Pulmonary artery endothelial cell (primary cell): ENCODE measurements around the gene GCA. TPM values are rescaled to one million over a fixed set of nuclear protein-coding genes. Genes with fewer than 3 reads are reported as not detected.

Experiments
- DNase-seq: peaks from one replicate; pipeline ENCODE4 v3.0.0-alpha.2; 2011; ENCODE audit warnings: low read depth, low spot score
- total RNA-seq: library from RNA; depleted of rRNA; stranded (reverse); fragments of >200 nt; gene quantifications from 2 replicates; pipeline ENCODE4 v1.2.3, GENCODE V29; 2014

The GCA gene
- total RNA-seq, 1 donor from 2014 or later: 18.6 TPM

DNA sequence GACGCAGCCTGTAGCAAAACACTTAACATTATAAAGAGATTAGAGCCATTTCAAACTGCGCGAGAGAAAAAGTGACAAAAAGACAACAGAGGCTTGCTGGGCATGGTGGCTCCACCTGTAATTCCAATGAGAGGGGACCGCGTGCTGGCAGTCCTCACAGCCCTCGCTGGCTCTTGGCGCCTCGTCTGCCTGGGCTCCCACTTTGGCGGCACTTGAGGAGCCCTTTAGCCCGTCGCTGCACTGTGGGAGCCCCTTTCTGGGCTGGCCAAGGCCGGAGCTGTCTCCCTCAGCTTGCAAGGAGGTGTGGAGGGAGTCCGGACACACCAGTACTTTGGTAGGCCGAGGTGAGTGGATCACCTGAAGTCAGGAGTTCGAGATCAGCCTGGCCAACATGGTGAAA, 16.1 kb upstream of the GCA start:
- DNase-seq: no peak

DNA sequence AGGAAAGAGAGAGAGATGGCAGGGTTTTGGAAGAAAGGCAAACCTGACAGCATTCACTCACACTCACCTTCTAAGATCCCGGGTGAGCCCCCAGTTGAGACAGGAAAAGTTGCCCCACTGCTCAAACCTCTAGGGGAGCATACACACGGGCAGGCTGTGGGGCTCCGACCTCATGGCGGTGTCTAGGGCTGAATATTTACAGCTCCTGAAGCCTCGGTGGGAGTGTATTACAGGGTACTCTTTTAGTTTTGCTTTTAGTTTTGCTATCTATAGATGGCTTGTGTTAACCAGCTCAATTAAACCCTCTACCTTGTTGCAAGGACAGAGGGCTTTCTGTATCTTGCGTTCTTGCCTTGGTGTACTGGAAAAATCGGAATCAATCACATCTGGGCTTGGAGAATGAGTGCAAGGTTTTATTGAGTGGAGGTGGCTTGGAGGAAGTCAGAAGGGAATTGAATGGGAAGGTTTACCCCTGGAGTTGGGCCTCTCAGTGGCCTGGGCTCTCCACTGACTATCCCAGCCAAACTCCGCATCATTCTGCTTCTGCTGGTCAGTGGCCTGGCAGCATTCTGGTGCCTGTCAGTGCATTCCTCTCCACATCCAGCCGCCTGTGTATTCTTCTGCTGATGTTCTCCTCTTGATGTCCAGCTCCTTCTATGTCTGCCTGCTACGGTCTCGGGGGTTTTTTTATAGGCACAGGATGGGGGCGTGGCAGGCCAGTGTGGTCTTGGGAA, 15.3 kb upstream of the GCA start:
- no peak for DNase-seq

DNA sequence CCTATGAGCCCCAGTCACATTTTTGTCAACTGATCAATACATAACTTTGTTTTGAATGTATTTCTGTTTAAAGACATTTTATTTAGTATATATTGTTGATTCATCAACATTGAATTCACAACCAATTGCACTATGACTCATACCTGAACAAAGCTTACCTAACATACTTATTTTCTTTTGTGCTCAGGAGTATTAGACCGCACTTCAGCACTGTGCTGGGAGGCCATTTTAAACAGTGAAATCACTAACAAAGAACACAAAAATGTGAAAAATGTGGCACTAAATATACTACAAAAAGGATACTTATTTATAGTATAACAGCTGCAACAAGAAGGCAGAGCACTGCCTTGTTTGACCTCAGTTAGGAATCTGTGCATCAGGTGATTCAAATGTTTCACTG, 13.1 kb upstream of the GCA start:
- DNase-seq: no peak

DNA sequence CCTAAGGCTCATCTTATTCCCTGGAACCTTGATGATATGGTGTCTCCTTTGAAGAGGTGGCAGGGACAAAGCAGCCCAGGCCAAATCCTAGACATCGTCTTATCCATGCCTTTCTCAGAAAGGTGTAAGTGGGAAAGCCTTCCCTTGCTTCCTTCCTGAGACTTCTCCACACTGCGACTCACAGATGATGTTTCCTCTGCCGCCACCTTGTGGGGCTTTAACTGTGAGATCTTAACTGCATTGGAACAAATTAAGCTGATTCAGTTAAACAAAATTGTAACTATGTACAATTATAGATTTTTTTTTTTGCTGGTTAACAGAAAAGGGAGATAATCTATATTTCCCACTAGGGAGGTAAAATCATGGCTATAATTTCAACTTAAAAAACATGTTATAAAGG, 10.0 kb upstream of the GCA start:
- DNase-seq: no peak

DNA sequence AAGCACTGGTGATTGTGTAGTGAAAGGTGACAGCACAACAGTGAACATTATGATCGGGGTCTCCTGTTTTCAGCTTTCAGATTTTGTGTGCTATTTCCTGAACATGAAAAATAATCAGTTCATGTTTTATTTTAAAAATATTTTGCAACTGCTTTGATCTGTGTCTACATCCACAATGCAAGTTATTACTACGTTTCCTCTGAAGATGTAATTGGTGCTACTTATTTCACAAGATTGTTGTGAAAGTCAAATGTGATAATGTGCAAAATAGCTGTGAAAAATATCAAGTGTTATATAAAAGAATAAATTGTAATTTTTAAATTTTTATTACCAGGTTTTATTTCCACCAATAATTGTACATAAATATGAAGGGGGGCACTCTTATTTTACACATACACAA, 6.1 kb upstream of the GCA start:
- no peak for DNase-seq

DNA sequence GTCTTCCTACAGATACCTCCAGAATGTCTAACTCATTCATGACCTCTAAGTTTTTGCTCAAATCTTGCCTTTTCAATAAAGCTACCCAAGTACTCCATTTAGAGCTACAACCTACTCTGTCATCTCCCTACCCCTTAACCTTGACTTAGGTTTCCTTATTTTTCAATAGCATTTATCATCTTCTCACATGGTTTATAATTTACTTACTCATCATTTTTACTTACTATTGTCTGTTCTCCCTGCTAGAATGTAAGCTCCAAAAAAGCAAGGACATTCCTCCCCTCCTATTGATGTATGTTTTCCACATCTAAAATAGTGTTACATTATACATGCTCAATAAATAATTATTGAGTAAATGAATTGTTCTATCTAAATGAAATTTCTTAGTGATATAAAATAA, 3.1 kb upstream of the GCA start:
- DNase-seq: no peak

DNA sequence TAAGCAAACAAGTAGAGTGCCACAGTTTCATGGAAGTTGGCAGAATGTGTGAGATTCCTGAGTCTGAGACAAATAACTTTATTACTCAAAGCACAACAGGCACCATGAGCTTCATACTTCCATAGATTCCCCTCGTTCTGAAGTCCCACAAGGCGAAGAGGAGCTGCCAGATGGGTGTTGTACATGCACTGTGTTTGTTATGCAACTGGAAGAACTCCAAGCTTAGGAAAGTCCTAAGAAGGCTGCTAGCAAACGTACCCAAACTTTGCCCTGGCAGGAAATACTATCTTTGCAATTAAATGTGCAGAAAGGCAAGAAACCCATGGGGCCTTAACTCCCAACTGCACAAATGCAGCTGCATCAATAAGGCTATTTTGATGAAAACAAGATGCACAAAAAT, 1.6 kb upstream of the GCA start:
- no peak for DNase-seq

DNA sequence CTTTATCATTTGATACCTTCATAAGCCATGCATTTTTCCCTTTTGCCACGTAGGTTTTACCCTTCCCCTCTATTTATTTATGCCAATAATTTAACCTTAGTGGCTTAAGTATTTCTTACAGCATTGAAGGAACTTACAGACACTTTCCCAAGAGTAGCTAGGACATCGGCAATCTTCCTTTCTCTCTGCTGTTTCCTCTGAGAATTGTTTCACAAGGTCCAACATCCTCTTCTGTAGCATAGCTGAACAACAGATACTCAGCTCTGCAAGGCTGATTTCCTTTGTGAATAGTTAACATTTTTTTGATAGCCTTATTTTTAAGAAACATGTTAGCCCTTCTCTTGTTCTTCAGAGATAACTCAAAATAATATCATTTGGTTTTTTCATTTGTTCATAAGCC, 1.1 kb upstream of the GCA start:
- DNase-seq: no peak

DNA sequence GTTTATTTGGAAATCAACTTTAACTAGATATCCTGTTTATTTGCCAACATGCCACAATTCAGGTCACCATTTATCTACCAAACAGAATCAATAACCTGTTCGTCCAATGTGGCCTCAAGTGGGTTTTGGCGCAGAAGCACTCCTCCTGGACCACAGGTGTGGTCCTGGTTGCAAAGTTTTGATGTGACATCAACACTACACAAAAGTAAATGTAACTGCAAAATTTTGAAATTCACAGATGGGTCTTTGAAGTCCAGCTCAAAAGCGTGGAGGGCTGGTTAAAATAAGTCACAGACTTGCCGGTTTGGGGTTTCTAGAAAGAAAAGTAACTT, 474 bp upstream of the GCA start:
- no peak for DNase-seq

DNA sequence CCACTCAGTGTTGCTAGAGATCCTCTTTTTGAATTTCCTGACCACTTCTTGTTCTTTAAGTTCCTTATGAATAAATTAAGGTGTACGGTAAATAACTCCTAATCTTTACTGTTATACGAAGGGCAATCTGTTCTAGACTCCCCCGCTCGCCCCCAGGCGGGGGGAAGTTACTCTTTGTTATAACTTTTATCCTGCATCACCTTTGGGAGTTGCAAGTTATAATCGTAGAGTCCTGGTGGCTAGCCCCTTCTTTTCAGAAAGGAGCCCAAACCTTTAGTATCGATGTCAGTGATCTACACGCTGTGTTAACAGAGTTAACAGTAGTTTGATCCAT, 652 bp downstream of the GCA start:
- no peak for DNase-seq

DNA sequence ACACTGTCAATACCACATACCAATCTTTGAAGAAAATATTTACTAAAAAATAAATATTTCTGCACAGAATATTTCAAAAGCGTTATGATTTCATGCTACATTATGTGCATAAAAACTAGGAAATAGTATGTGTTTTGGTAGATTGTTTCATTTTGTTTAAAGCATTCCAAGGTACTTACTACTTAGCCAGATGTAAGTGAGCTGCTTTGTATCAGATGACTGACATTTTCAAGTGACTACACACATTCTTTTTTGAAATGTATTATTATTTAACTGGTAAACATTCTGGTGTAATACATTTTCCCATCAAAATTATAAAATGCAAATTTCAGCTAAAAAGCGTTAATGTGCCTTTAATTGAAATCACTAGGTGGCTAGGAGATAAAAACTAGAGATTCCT, 21.5 kb downstream of the GCA start:
- no peak for DNase-seq

DNA sequence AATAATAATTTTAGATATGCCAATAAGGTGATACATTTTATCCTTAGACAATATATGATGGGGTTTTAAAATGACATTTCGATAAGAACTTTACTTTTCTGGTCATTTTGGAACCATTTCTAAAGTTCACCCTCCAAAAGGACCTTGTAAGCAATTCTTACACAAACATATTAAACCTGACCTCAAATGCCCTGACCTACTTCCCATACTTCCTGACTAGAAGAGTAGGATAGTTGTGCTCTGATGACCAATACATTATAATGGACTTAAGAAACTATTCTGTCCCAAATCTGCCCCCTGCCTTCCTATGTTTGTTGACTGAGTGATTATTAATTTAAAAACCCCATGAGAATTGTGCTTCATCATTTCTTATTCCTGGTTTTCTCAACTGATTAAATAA, 24.6 kb downstream of the GCA start:
- no peak for DNase-seq

DNA sequence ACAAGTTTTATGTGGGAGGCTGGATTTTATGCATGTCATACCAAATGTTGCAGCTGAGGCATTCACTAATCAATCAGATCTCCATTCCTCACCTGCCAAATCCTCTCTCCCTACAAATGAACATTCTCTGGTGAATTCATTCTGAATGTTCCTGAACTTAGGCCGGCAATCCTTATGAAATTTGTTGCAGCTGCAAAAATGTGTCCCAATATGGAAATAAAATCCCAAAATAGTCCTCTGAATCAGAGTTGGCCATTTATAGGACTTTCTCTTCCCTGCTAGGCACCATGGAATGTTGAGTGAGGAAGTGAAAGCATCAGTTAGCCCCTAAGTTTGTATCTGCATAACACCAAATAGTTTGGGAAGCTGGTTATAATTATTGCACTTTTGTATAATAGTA, 25.6 kb downstream of the GCA start:
- DNase-seq: no peak

DNA sequence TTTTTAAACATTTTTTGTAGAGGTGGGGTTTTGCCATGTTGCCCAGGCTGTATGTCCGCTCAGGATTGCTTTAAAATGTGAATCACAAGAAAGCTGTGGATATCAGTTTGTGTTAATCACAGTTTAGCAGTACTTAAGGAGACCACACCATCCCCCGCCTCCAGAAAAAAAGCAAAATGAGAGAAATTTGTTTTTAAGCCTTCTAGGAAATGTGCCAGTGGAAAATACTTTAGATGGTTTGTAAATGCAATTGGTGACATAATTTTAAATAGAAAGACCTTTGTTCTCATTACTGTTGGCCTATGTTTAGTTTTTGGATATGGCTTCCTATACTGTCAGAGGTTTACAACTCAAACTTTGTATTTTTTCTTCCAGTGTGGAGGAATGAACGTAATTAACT, 27.0 kb downstream of the GCA start:
- DNase-seq: no peak

DNA sequence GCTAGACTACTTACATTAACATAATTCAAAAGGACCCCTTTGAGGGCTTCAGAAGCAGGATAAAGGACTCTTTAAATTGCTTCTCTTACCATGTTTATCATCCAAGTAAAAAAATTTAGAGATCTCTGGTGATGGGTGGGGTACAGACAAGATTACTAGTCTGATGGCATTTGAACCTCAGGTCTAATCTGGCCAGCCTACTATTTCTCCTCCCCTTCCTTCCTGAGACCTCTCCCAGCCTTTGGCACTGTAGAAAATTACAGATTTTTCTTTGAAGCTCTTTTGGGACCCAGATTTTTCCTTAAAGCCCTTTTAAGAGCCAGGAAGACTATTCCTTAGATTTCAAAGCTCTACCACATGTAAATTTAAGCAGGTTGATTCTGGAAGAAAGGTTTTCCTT, 28.9 kb downstream of the GCA start:
- no peak for DNase-seq

DNA sequence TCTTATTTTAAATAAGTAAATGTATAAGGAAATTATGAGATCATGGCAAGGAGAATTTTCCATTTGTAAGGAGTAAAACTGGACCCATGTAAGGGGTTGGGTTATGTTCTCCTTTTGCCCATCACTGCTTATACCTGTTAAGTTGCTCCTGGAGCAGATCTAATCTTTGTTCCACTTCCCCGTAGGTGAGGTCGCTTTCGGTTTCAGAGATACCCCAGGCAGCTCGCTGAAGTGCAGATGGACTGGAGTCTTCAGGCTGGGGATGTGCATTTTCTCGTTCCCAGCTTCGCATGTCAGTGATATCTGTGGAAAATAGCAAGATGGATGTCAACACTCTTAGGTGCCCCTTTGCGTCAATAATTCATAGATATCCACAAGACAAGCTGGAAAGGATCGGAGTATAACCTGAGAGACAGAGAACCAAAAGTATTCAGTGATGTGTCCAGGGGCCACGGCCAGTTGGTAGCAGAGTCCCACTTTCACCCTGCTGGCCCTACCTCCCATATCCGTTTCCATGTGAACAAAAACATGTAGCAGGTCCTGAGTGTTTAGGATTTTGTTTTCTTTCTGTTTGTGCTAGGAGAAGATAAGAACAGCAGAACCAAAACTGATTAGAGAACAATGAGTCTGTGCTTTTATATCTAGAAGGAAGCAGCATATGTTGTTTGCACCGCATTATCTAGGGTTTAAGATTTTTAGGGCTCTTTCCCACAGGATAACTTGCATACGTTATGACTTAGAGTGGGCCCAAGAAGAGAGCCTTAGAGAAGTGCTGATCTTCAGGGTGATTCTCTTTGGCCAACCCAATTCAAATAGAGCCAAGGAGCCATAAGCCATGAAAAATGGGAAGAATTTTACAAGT, 36.0 kb downstream of the GCA start:
- peak; percentile 60 for DNase-seq

DNA sequence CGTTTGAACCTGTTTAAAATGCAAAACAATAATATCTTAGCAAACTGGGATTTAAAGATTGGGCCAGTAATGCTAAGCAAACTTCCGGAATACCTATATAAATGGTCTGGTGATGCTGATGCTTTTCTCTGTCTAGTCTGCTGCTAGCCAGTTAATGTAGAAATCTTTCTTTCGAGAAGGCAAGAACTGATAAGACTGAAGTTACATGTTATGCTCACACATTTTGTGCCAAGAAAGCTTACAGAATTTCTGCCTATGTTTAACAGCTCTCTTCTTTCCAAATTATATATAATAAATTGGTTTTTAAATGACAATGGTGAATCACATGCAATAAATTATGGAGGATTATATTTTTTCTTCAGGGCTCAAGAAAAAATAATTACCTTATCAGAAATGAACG, 37.9 kb downstream of the GCA start:
- no peak for DNase-seq

DNA sequence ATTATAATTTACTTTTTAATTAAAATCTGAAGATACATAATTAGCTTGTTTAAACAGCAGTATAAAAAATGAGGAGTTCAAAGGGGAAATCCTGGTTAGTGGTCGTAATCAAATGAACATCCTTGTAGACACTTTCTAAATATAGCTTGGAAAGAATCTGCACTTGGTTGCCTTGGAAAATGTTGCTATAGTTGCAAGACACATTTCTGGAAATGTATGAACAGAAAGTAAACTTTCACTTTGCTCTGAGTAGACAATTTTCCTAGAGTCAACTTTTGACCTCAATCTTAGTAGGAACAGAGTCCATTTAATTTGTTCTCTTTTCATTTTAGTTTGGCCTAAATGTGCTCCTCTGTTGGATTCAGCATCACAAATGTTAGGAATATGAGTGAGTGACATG, 38.3 kb downstream of the GCA start:
- DNase-seq: no peak

DNA sequence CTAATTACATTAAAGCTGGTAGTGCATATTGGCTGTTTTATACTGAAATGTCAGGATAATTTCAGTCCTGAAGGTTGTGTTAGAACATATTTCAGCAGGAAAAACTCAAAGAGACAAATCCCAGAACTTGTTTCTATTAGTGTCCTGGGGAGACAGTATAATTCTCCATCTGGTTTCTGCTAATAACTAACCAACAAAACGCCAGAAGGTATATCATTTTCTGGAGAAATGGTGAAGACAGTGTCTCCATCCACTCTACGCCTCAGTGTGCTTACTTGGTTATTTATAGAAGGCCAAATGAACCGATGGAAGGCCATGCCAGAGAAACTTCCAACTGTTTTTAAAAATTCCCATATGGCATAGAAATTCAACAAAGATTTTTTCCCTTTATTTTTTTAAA, 41.6 kb downstream of the GCA start:
- no peak for DNase-seq

DNA sequence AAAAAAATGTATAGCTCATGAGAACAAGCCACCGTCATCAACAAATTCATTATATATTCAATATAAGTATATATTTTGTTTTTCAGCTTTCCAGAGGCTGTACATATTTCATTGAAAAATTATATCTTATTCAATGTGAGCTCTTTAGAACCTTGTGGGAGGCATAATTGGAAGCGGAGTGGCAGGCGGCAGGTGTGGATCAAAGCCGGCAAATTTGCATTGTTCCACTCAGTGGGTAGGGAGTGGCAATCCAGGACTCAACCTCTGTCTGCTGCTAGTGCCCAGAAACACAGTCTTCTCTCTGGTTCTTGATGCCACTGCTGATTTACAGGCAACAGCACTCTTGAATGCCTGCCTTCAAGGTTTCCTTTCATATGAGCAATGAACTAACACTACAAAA, 46.9 kb downstream of the GCA start:
- DNase-seq: no peak

DNA sequence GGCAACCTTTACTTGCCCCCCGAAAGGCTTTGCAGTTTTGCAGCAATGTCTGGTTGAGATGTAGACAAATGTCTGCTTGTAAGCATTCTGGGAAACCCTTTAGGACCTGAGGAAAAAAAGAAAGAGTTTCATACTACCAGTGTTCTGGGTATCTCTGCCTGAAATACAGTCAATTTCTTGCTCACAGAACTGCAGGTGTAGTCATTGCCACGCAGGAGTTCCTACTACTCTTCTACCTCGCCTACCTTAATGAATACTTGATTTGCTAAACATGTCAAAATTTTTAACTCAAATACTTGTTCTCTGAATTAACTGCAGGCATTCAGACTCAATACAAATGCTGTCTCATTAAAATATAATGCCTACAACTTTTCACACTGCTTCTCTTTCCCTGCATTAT, 56.4 kb downstream of the GCA start:
- no peak for DNase-seq

DNA sequence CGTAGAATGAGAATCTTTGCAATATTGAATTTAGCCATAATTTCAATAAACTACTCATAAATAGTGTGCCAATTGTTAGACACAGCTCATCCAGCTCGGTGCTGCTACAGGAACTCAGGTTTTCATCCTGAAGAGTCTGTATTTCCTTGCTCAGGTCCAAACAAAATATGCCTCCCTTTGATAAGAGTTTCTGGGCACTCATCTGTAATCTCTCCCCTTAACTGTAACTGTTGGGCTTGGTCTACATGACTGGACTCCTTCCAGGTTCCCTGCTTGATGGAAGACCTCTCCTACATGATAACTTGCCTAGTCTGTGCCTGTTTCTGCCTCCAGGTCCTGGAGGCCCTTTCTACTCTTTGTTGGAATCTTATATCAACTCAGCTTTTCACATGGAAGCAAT, 57.9 kb downstream of the GCA start:
- no peak for DNase-seq

DNA sequence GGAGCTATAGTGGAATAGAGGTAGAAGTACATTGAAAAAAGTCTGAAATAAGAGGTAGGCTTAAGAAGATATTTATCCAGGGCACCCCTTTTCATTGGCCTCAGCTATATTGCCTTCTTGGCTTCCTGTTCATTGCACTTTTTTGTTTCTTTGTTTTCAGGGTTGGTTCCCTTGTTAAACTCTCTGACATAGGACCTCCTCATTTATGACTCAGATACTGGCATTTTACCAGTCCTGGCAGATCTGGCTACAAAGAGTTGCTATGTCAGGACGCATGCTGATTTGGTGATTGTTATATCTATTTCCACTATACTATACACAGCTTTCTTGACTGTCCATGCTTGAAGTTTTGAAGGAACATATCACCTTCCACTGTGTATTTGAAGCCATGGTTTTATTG, 60.0 kb downstream of the GCA start:
- peak; percentile 43 for DNase-seq
